Ramos (cell line): ENCODE data around the gene GALNTL6.

Experiments
- in situ Hi-C: fragments of 300-500 bp; cut with MboI; formaldehyde crosslinking; loops from one replicate; pipeline ENCODE4 v1.14.3; 2022; ENCODE audit warnings: low sequenced_read_pairs; ENCODE audit not compliant: unreplicated experiment

GALNTL6 gene

DNA sequence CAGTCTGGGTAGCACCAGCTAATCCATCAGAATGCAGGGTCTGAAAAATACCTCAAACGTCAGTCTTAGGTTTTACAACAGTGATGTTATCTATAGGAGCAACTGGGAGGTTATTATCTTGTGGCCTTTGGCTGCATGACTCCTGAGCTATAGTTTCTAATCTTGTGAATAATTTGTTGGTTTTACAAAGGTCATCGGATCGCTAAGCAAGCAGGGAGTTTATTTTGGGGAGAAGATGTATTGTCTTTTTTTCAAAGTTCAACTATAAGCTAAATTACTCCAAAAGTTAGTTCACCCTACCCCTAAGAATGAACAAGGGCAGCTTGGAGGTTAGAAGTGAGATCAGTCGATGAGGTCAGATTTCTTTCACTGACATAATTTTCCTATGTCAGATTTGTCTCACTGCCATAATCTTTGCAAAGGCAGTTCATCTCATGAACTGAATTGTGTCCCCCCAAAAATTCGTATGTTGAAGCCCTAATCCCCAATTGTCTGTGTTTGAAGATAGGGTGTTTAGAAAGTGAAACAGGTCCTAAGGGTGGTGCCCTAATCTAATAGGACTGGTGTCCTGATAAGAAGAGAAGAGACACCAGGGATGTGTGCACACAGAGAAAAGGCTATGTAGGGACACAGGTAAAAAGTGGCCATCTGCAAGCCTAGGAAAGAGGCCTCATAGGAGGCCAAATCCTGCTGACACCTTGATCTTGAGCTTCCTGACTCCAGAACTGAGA, 1179.6 kb downstream of the GALNTL6 start:
- in situ Hi-C loops, result no loop called here

DNA sequence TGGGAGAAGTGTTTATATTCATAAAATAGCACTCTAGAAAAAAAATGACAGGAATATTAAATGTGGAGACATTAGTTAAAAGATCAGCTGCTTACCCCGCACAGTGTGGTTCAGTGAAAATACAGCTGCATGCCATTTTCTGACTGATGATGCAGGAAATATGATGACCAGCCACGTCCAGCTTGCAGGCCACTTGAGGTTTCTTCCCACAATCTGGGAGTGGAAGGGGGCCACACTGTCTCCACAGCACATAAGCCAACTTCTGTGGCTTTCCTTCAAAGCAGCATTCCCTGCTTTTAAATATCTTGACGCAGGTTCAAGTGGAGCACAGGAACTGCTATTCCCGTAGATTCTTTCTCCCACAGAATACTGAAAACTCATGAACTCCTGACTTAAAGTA, 1182.0 kb downstream of the GALNTL6 start:
- in situ Hi-C loops, result no loop called here

DNA sequence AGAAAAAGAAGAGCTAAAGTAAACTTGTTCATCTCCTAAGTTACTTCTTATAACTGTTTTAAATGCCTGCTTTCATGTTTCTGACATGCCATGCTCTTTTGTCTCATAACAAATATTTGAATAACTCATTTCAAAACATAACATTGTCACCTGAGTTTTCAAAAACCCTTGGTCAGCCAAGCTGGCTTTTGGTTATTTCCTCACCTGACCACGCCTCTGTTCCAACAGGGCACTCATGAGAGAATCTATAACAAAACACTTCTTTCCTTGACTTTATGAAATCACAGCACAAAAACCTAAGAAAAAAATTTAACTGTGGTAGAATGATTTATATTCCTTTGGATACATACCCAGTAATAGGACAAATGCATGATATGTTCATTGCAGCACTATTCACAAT, 1182.5 kb downstream of the GALNTL6 start:
- in situ Hi-C loops, result no loop called here

GRCh38 chr4:172996571-172997216, 1183.5 kb downstream of the GALNTL6 start:
- in situ Hi-C loops, result no loop called here

GRCh38 chr4:172997217-172997609, 1184.0 kb downstream of the GALNTL6 start:
- in situ Hi-C loops, result no loop called here

DNA sequence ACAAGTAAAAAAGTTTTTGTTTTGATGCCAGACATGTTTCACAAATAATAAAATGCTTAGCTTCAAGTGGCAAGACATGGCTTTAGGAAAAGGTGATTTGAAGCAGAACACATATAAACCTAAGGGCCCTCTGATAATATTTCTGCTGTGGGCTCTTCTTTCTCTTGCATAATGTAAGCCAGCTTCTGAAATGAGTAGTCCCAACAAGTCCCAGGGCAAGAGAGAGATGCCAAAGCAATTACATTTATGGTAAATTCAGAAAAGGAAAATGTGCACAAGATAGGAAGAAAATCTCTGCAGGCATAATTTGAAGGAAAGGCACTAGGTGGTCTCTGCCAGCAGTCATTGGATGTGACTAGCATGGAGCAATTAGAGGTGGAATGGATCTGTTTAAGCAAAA, 1184.7 kb downstream of the GALNTL6 start:
- in situ Hi-C loops, result no loop called here

DNA sequence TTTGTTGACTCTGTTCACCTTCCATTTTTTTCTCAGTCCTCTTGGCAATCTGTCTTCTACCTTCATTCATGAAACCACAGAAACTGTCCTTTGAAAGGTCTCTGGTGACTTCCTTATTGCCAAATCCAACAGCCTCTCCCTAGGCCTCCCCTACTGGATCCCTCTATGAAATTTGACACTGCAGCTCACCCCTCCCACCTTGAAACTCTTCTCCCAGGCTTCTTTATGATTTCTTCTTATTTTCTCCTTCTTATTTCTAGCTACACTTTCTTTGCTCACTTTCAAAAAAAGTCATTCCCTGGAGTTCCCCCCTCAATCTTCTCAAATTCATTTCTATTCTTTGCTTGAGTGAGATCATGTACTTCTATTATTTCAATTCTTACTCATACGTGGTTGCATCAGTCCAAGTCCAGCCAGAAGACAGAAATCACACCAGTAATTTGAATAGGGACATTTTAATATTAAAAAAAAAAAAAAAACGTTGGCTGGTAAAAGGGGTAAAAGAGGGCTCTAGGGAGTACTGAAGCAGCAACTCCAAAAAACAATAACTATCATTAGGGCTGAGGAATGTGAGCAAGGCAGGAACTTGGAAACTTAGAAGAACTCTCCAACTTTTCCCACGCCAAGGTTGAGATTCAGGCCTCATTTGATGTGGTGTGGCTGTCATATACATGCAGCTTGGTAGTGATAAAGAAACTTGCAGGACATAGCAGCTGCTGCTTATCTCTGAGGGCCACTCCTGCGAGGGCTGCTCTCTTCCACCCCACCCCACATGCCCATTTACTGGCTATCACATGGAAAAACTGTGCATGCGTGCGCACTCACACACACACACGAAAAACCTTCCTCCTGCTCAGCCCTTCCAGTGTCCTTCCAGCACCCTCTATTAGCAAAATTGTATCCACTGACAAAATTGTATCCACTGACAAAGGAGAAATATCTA, 1185.6 kb downstream of the GALNTL6 start:
- in situ Hi-C loops, result no loop called here

- in situ Hi-C loops, result no loop called here
These were observed 1188.4 kb downstream of the GALNTL6 start for GRCh38 chr4:173001571-173001970.

DNA sequence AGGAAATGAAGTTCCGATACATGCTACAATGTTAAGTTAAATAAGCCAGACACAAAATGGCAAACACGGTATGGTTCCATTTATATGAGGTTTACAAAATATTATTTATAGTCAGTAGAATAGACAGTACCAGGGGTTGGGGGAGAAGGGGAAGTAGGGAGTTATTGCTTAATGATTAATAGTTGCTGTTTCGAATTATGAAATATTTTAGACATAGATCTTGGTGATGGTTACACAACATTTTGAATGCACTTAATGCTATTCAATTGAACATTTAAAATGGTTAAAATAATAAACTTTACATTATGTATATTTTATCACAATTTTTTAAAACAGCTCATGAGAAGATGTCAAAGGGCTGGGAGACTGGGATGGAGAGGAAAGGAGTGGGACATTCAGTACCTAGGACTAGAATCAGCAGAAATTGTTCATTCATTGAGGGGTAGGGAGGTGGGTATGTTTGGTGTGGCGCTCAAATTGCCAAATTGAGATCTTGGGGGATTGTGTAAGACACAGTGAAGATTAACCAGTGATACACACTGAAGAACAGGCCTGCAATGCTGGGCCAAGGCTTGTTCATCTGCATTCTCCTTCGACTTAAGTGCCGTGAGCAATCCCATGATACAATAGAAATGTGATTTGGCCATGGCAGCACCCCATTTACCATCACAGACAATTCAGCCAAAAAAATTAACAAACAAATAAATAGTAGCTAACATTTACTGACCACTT, 1189.8 kb downstream of the GALNTL6 start:
- in situ Hi-C loops, result no loop called here

GRCh38 chr4:173005912-173006633, 1192.9 kb downstream of the GALNTL6 start:
- in situ Hi-C loops, result no loop called here

- in situ Hi-C loops, result no loop called here
These were observed 1195.2 kb downstream of the GALNTL6 start for GRCh38 chr4:173008436-173008835.

DNA sequence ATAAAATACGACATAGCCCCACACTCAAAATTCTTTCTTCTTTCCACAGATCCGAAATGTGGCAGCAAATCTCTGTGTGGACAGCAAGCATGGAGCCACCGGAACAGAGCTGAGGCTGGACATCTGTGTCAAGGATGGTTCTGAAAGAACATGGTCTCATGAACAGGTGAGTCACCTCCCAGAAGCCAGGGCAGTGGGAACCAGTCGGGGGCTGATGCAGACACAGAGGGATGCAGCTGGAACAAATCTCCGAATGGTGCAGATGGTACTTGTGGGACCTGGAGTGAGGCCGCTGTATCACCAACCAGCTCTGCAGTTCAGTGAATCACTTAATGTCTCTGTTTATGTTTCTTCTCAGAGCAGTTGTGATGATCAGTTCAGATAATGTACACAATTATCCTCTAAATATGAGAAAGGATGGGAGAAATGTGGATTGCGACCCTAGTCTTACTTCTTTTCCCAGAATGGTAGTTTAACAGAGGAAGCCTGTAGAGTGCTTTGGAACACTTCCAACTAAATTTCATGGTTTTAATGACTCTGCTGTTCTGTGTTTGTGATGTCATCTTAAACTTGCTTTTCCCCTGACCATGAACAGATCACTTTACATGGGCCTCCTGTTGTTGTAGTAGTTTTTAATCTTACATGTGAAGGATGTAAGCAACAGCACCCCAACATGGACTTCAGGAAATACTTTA, 1196.1 kb downstream of the GALNTL6 start:
- in situ Hi-C loops, result no loop called here

DNA sequence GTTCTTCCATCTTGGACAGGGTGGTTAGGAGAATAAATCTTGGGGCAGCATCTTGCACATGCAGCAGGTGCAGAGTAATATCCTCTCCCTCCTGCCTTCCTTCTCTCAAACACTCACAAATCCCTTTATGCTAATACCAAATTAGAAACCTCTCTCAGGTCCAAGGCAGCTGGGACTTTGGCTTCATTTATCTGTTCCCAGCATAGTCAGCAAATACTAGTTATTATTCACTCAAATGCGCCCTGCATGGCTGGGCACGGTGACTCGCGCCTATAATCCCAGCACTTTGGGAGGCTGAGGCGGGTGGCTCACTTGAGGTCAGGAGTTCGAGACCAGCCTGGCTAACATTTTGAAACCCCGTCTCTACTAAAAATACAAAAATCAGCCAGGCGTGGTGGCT, 1199.4 kb downstream of the GALNTL6 start:
- in situ Hi-C loops, result loop anchor here (10.0 kb wide), 1 partner anchor 292 kb away; no protein-coding TSS in a partner anchor

DNA sequence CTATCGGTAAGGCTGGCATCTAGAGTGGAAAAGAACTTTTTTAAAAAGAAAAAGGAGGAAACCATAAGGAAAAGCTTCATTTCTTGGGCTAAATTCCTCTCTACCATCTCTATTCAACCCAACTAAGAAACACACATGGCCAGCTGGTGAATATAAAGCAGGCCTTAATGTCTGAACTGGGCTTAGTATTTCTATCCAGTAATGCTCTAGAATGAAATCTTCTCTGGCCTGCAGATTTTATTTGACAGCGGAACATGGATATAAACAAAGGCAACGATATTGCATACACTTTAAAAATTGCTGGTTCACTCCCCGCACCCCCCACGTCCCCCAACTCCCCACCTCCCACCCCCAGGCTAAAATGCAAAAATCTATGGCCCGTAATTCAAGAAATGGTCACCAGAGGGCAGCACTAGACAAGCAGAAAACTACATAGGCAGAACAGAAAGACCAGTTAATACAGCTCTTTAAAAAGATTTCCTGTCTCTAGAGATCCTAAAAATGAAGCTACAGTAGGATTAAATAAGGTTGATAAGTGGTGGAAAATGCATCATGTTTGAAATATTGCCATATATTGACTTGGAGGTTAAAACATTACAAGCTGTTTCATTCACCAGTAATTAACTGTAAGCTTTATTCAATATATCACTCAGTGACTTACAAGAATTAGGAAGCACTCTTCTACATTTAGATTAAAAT, 1200.2 kb downstream of the GALNTL6 start:
- in situ Hi-C loops, result loop anchor here (10.0 kb wide), 1 partner anchor 291 kb away; no protein-coding TSS in a partner anchor

- in situ Hi-C loops, result loop anchor here (10.0 kb wide), 1 partner anchor 291 kb away; no protein-coding TSS in a partner anchor
These were observed 1200.9 kb downstream of the GALNTL6 start for GRCh38 chr4:173014113-173014558.

- in situ Hi-C loops, result loop anchor here (5.0 to 10.0 kb wide), 3 partner anchors 242 to 397 kb away; no protein-coding TSS in a partner anchor
These were observed 1201.6 kb downstream of the GALNTL6 start for GRCh38 chr4:173014836-173015235.

GRCh38 chr4:173017802-173018201, 1204.6 kb downstream of the GALNTL6 start:
- in situ Hi-C loops, result loop anchor here (5.0 to 10.0 kb wide), 3 partner anchors 239 to 394 kb away; no protein-coding TSS in a partner anchor

GRCh38 chr4:173018446-173018845, 1205.2 kb downstream of the GALNTL6 start:
- in situ Hi-C loops, result loop anchor here (5.0 to 10.0 kb wide), 3 partner anchors 239 to 394 kb away; no protein-coding TSS in a partner anchor
